GM12801 (cell line): Measurements from ENCODE around the gene ADAT1.

Experiments used
- TF ChIP-seq, protein P1 (sequence below): IDR thresholded peaks from one replicate; pipeline ENCODE4 v1.5.1; 2011; ENCODE audit warnings: control low read depth; ENCODE audit not compliant: insufficient read length; ENCODE audit errors: extremely low read depth

Gene ADAT1

DNA sequence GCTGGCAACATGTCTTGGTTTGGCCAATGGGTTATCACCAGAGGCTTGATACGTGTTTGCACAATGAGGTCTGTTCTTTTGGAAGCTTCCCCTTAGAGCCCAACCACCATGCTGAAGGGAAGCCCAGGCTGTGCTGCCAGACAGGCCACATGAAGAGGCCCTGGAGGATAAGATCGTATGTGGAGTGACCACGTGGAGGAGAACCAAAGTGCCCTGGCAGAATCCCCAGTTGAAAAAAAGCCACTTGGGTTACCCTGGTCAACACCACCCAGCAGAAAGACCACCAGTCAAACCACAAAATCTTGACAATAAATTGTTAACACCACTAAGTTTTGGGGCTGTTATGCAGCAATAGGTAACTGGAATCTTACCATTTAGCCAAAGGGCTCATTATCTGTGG is 7.0 kb upstream of the ADAT1 start:
- TF ChIP-seq, protein P1, sequence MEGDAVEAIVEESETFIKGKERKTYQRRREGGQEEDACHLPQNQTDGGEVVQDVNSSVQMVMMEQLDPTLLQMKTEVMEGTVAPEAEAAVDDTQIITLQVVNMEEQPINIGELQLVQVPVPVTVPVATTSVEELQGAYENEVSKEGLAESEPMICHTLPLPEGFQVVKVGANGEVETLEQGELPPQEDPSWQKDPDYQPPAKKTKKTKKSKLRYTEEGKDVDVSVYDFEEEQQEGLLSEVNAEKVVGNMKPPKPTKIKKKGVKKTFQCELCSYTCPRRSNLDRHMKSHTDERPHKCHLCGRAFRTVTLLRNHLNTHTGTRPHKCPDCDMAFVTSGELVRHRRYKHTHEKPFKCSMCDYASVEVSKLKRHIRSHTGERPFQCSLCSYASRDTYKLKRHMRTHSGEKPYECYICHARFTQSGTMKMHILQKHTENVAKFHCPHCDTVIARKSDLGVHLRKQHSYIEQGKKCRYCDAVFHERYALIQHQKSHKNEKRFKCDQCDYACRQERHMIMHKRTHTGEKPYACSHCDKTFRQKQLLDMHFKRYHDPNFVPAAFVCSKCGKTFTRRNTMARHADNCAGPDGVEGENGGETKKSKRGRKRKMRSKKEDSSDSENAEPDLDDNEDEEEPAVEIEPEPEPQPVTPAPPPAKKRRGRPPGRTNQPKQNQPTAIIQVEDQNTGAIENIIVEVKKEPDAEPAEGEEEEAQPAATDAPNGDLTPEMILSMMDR, result no peak

DNA sequence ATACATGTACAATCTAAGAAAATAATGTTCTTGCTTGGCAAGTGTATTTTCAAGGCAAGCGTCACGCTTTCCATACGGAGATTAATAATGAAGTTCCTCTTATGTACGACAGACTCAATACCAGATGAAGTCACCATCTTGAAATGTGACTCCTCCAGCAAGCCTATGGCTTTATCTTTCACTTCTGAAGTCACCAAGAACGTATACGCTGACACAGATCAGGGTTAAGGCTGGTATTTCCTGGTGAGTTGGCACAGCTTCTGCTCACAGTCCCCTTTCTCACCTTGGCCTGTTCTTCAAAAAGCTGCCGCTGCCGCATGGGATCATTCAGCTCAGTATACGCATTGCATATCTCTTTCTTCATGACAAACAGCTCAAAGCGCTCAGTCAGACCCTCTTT is 6.1 kb upstream of the ADAT1 start:
- TF ChIP-seq, protein P1, result no peak

DNA sequence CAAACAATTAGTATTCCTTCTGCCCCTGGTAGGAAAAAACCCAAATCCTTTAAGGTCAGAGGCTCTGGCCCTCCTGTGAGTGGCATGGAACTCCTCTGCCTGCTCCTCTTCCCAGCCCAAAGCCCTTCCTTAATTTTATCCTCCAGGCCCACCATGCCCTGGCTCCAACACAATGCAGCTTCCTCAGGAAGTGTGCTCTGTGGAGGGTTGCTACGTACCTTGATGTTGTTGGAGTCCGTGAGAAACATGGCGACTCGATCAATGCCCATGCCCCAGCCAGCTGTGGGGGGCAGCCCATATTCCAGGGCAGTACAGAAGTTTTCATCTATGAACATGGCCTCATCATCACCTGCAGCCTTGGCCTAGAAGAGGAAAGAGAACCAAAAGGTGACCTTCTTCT is 5.3 kb upstream of the ADAT1 start:
- TF ChIP-seq, protein P1, result no peak

DNA sequence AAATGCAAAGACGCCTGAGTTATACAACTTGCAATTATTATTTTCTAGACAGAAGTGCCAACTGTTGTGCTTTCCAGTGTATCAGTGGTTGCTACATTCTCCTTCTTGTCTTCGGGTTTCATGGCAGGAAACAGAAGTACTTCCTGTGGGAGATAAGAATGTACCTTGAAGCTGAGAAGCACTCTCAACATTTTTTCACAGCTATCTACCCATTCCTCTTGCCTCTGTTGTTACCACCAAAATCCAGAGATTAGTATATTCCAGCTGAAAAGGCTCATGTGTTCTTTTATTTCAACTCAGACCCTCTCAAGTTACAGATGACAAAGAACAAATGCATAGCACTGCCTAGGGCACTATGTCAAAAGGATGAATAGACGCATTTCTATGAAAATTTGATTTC is 4.8 kb upstream of the ADAT1 start:
- TF ChIP-seq, protein P1, result no peak

DNA sequence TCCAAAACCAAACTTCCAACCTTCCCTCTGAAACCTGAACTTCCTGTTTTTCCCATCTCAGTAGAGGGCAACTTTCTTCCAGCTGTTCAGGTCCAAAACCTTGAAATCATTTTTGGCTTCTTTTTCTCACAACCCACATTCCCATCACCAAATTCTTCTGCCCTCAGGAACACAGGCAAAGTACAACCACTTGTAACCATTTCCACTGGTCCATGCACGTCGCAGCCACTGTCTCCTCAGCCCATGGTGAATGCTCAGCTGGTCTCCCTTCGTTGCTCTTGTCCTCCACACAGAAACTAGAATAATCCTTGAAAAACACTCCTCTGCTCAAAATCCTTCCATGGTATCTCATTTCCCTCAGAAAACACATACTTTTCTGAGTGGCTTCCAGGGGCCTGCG is 3.7 kb upstream of the ADAT1 start:
- TF ChIP-seq, protein P1, result no peak

DNA sequence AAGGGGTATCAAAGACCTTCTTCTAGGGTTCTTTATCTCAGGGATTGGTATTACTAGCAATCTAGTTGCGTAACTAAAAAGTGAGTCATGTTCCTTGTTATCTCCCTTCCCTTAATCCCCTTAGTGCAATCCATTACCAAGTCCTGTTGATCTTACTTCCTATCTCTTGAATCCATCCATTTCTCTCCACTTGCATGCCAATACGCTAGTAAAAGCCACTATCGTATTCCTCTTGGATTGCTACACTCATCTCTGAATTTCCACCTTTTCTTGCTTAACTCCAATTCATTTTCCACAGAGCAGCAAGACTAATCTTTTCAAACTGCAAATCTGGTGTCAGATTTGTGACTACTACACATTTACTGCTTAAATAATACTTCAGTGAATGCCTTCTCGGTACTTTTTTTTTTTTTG is 1.8 kb upstream of the ADAT1 start:
- TF ChIP-seq, protein P1, result no peak

DNA sequence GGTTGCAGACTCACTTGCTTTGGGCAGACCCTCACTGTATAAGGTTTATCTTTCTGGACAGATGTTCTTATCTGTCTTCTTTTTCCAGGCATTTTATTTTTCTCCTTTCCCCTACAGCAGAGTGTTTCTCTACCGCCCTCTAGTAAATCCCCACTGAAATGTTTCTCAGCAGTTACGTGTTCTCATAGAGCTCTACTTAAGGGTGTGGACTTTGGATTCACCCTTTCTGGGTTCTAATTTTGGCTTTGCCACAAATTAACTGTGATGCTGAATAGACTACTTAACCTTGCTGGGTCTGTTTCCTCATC is 2.0 kb downstream of the ADAT1 start:
- TF ChIP-seq, protein P1, result no peak
